Pons (tissue), 1 donor: ENCODE data around the gene CREBBP.

Experiments
- DNase-seq: peaks from one replicate; pipeline ENCODE4 v3.0.0-alpha.2; 2016; ENCODE audit warnings: low spot score

Gene CREBBP

GRCh38 chr16:3767333-3767986 lies 113.1 kb downstream of the CREBBP start:
- DNase-seq: peak; percentile 20

- DNase-seq: no peak
Measured at GRCh38 chr16:3766177-3766576, 114.3 kb downstream of the CREBBP start.

- no peak for DNase-seq
Measured at GRCh38 chr16:3764409-3764808, 116.1 kb downstream of the CREBBP start.

GRCh38 chr16:3762107-3762750 lies 118.3 kb downstream of the CREBBP start:
- DNase-seq: no peak

- peak; percentile 69 for DNase-seq
Measured at GRCh38 chr16:3761375-3762106, 119.0 kb downstream of the CREBBP start.

GRCh38 chr16:3760518-3760917 lies 120.0 kb downstream of the CREBBP start:
- DNase-seq: no peak

GRCh38 chr16:3759736-3760135 lies 120.8 kb downstream of the CREBBP start:
- DNase-seq: no peak

- DNase-seq: no peak
Measured at GRCh38 chr16:3756113-3756512, 124.4 kb downstream of the CREBBP start.

- DNase-seq: no peak
Measured at GRCh38 chr16:3755249-3755648, 125.3 kb downstream of the CREBBP start.

- no peak for DNase-seq
Measured at GRCh38 chr16:3754772-3755171, 125.7 kb downstream of the CREBBP start.

- no peak for DNase-seq
Measured at GRCh38 chr16:3754081-3754703, 126.3 kb downstream of the CREBBP start.

GRCh38 chr16:3752984-3753383 lies 127.5 kb downstream of the CREBBP start:
- DNase-seq: no peak

GRCh38 chr16:3751878-3752277 lies 128.6 kb downstream of the CREBBP start:
- no peak for DNase-seq

- DNase-seq: no peak
Measured at GRCh38 chr16:3748307-3748706, 132.2 kb downstream of the CREBBP start.

- no peak for DNase-seq
Measured at GRCh38 chr16:3745751-3746355, 134.7 kb downstream of the CREBBP start.

- no peak for DNase-seq
Measured at GRCh38 chr16:3744018-3744417, 136.5 kb downstream of the CREBBP start.

- no peak for DNase-seq
Measured at GRCh38 chr16:3740934-3741333, 139.6 kb downstream of the CREBBP start.

- DNase-seq: no peak
Measured at GRCh38 chr16:3740186-3740585, 140.3 kb downstream of the CREBBP start.

- no peak for DNase-seq
Measured at GRCh38 chr16:3739636-3740035, 140.9 kb downstream of the CREBBP start.

GRCh38 chr16:3738541-3738940 lies 142.0 kb downstream of the CREBBP start:
- no peak for DNase-seq

GRCh38 chr16:3738128-3738527 lies 142.4 kb downstream of the CREBBP start:
- no peak for DNase-seq

GRCh38 chr16:3737181-3737580 lies 143.3 kb downstream of the CREBBP start:
- DNase-seq: no peak
